KOPT-K1 (cell line): ENCODE measurements around the gene LYZL1.
"Not testable (repeated sequence)": the region's sequence is repeated elsewhere in the genome, so short reads cannot be mapped to it uniquely, and the experiment has no call there.

ENCODE experiments used
- H3K27ac ChIP-seq: fragments of 200-600 bp; sonication (generic); 2 replicates; pipeline ENCODE4 v1.5.1; 2016; ENCODE audit warnings: antibody characterized with exemption, mild to moderate bottlenecking, low read depth, low read length; ENCODE audit not compliant: poor library complexity, severe bottlenecking
- H3K36me3 ChIP-seq: fragments of 200-600 bp; sonication (generic); 2 replicates; pipeline ENCODE4 v1.5.1; 2017; ENCODE audit warnings: antibody characterized with exemption, mild to moderate bottlenecking, low read length, moderate library complexity; ENCODE audit not compliant: insufficient read depth
- H3K9me3 ChIP-seq: fragments of 200-600 bp; sonication (generic); 2 replicates; pipeline ENCODE4 v1.5.1; 2017; ENCODE audit warnings: antibody characterized with exemption, low read length, mild to moderate bottlenecking; ENCODE audit not compliant: insufficient read depth, poor library complexity, severe bottlenecking

The LYZL1 gene

DNA sequence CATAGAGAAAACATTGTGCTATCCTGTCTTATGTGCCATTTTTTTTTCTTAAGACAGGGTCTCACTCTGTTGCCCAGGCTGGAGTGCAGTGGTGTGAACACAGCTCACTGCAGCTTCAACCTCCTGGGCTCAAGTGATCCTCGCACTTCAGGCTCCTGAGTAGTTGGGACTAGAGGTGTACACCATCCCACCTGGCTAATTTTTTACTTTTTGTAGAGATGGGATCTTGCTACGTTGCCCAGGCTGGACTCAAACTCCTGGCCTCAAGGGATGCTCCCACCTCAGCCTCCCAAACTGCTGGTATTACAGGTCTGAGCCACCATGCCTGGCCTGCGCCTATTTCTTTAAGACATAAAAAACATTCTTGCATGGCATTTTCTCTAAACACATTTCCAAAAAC, 20.6 kb downstream of the LYZL1 start:
- Histone ChIP-seq H3K27ac (no peak overlapping the region), H3K9me3 (peaks cover 7% of the 10 kb centered on the region), H3K36me3 (no peaks in the 10 kb centered on the region)

DNA sequence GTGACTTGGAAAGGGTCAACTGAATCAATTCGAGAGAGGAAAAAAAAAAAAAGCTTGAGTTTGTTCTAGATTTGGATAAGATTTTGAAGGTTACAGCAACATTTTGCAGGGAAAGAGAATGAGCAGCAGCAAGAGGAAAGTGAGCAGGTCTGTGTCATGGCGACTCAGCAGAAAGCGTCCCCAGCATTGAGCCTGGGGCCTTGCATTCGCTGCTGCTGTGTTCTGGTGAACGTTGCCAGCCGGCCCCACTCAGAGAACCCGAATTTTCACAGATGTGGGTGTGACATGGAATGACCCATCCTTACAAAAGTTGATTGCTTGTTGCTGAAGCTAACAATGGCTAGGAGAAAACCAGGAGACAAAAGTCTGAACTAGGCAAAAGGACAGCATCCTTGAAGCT, 21.6 kb downstream of the LYZL1 start:
- H3K36me3 ChIP-seq, H3K27ac ChIP-seq, H3K9me3 ChIP-seq: not testable (repeated sequence)

- H3K9me3 ChIP-seq, result peaks cover 7% of the 10 kb centered on the region
- no peak overlapping the region for H3K27ac ChIP-seq
- H3K36me3 ChIP-seq, result no peaks in the 10 kb centered on the region
These were observed 24.2 kb downstream of the LYZL1 start for GRCh38 chr10:29313071-29313470.

- Histone ChIP-seq H3K36me3 (no peaks in the 10 kb centered on the region), H3K9me3 (peaks cover 7% of the 10 kb centered on the region), H3K27ac (no peak overlapping the region)
These were observed 25.9 kb downstream of the LYZL1 start for GRCh38 chr10:29314726-29315125.

- H3K27ac ChIP-seq, result no peak overlapping the region
- H3K36me3 ChIP-seq, result no peaks in the 10 kb centered on the region
- H3K9me3 ChIP-seq, result peaks cover 7% of the 10 kb centered on the region
These were observed 26.9 kb downstream of the LYZL1 start for GRCh38 chr10:29315814-29316213.

DNA sequence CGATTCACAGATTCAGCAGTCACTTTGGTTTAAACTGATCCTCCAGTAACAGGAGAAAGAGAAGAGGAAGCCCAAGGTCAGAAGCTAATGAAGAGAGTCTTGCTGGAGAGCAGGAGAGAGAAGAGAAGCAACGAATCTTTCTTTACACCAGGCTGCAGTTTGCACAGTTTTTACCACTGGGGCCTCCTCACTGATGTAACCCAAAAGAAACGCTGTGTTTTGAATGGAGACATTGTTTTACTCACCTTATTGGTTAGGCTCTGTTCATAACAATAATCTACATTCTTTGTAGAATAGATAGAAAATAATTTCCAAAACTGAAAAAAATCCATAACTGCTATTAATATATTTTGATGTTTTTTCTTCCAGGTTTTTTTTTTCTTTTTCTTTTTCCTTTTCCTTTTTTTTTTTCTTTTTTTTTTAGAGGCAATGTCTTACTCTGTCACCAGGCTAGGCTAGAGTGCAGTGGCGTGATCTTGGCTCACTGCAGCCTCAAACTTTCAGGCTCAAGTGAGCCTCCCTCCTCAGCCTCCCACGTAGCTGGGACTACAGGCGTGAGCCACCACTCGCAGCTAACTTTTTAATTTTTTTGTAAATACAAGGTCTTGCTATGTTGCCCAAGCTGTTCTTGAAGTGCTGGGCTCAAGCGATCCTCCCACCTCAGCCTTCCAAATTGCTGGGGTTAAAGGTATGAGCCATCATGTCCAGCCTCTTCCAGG, 27.6 kb downstream of the LYZL1 start:
- Histone ChIP-seq H3K36me3 (no peaks in the 10 kb centered on the region), H3K9me3 (peaks cover 7% of the 10 kb centered on the region), H3K27ac (no peak overlapping the region)

- Histone ChIP-seq H3K36me3 (no peaks in the 10 kb centered on the region), H3K9me3 (peaks cover 7% of the 10 kb centered on the region), H3K27ac (no peak overlapping the region)
These were observed 28.2 kb downstream of the LYZL1 start for GRCh38 chr10:29317027-29317420.

DNA sequence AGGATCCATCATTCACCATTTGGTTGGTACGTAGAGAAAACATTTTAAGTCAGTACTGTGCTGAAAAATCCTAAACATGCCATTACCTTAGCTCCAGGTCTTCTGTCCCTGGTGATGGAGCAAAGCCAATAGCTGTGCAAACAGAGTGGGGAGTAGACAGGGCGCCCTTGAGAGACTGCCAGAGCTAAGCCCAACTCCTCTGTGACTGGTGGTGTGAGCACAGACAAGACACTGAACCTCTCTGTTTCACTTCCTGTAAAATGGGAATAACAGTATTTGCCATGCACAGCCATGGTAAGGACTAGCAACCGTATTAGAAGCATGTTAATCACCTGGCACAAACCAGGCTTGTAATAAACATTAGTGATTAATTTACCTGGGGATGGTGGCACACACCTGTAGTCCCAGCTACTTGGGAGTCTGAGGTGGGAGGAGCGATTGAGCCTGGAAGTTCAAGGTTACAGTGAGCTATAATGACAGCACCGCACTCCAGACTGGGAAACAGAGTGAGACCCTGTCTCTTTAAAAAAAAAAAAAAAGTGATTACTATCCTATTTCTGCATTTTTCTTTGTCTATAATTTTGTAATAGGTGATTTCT, 28.7 kb downstream of the LYZL1 start:
- no peak overlapping the region for H3K27ac ChIP-seq
- H3K9me3 ChIP-seq, result peaks cover 7% of the 10 kb centered on the region
- no peaks in the 10 kb centered on the region for H3K36me3 ChIP-seq

DNA sequence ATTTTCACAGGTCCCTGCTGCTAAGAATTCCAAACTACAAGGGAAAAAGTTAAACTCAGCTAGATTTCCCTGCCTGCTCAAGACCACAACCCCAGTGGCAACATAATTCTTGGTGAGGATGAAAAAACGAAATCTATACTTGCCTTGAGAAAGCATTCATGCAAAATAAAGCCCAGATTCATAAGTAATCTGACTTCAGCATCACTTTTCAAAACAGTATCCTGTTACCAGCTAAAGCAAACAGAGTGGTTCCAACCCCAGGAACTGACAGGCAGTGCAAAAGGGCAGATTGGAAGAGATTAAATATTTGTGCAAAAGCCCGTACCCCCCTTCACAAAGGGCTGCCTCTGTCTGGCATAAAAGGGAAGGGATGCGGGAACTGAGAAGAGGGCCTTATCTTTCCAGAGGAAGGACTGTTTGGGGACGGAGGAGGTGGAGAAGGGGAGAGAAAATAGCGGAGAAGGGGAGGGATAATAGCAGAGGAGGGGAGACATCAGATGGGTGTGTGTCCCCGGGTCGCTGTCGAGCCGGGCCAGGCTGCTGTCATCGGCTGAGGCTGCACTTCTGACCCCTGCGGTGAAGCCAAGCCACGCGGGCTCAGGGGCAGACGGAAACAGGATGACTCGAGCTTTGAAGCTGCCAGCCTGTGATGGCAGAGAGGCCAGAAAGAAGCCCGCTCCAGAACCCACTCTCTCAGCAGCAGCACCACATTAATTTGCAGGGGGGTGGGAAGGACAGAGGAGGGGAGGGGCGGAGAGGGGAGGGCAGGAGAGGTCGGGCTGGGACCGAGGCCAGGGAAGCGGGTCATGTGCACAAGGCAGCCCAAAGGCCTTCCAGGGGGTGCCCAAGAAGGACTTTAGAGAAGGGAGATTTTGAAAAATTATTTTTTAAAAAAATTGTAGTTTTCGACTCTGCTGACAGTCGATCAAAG, 29.5 kb downstream of the LYZL1 start:
- H3K9me3 ChIP-seq, H3K27ac ChIP-seq, H3K36me3 ChIP-seq: not testable (repeated sequence)

DNA sequence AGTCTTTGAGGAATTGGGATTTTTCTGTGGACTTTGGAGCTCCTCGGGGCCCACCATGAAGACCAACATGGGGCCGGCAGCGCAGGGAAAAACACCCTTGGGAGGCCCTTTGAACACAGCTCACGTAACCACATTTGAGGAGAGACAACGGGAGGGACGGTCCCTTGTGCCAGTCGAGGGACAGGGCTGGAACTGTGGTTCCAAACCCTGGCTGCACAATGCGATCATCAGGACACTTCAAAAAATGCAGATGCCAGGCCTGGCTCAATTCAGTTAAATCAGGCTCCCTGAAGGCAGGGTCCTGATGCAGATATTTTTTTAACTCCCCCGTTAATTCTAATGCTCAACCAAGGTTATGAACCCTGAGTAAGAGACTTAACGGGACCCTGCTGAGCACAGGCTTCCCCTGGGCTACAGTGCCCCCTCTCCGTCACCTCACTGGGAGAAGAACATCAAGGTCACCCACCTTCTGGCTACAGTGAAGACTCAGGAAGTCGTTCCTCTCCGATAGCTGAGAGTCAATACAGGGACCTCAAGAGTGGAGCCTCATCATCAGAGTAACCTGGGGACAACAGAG, 30.4 kb downstream of the LYZL1 start:
- Histone ChIP-seq H3K36me3 (no peaks in the 10 kb centered on the region), H3K9me3 (peaks cover 2% of the 10 kb centered on the region), H3K27ac (no peak overlapping the region)

DNA sequence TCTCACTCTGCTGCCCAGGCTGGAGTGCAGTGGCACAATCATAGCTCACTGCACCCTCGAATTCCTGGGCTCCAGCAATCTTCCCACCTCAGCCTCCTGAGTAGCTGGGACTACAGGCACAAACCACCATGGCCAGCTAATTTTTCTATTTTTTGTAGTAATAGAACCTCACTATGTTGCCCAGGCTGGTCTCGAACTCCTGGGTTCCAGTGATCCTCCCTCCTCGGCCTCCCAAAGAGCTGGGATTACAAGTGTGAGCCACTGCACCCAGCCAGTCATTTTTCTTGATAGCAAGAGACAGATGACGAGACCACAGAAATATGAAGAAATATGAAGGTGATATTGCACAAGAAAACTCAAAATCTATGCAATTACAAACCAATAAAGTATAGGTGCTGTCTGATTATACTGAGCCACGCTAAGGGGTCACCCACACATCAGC, 31.8 kb downstream of the LYZL1 start:
- not testable (repeated sequence) for H3K27ac ChIP-seq, H3K9me3 ChIP-seq

DNA sequence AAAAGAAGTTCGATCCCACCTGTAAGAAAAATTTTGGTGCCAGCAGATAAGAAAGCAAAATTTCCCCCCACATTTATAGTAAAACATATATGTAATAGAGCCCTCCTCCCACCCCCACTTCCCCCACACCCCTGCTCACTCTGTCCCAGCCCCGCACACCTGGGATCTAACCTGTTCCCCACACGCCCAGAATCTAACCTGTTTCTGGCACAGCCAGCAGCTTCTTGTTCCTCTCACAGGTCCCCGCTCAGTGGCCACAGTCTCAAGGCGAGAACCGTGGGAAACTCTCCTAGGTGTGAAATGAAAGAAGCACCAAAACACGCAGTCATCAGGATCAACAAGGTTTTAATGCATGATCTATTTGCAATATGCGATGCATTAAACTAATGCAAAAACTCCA, 32.8 kb downstream of the LYZL1 start:
- no peaks in the 10 kb centered on the region for H3K9me3 ChIP-seq
- no peaks in the 10 kb centered on the region for H3K36me3 ChIP-seq
- no peak overlapping the region for H3K27ac ChIP-seq

More for the DNA sequence above, 31.8 kb downstream of the LYZL1 start:
- H3K36me3 ChIP-seq, result not testable (repeated sequence)

- H3K36me3 ChIP-seq, result no peaks in the 10 kb centered on the region
- no peak overlapping the region for H3K27ac ChIP-seq
- no peaks in the 10 kb centered on the region for H3K9me3 ChIP-seq
These were observed 34.0 kb downstream of the LYZL1 start for GRCh38 chr10:29322918-29323317.

- H3K27ac ChIP-seq, result no peak overlapping the region
These were observed 34.5 kb downstream of the LYZL1 start for GRCh38 chr10:29323367-29323766.

GRCh38 chr10:29324220-29324841, 35.5 kb downstream of the LYZL1 start:
- H3K27ac ChIP-seq, result no peak overlapping the region
- no peaks in the 10 kb centered on the region for H3K9me3 ChIP-seq
- no peaks in the 10 kb centered on the region for H3K36me3 ChIP-seq

More at GRCh38 chr10:29323367-29323766, 34.5 kb downstream of the LYZL1 start:
- H3K9me3 ChIP-seq, result no peaks in the 10 kb centered on the region
- H3K36me3 ChIP-seq, result no peaks in the 10 kb centered on the region
